ENCODE data around the gene CGRRF1.

Gene CGRRF1

GRCh38 chr14:54501480-54501879 lies 8.2 kb upstream of the CGRRF1 start:
- H3K9ac ChIP-seq (ENCODE audit: low read depth in 1 of 2, low read length in 2 of 2) = no peak overlapping the region
- no peaks in the 10 kb centered on the region for H3K27me3 ChIP-seq (ENCODE audit: control insufficient read depth in 2 of 2, insufficient read depth in 2 of 2, low read length in 2 of 2)
- no peak overlapping the region for H3K27ac ChIP-seq (ENCODE audit: low read depth in 2 of 2, low read length in 2 of 2)
- H3K4me1 ChIP-seq (ENCODE audit: control insufficient read depth in 2 of 2, insufficient read depth in 2 of 2, low read length in 2 of 2) = peaks cover 10 to 17% of the 10 kb centered on the region in 2 donors
- H3K4me3 ChIP-seq (ENCODE audit: low read length in 2 of 2) = no peak overlapping the region
- H3K9me3 ChIP-seq (ENCODE audit: control insufficient read depth in 2 of 2, low read length in 2 of 2) = no peaks in the 10 kb centered on the region
- no peaks in the 10 kb centered on the region for H3K36me3 ChIP-seq (ENCODE audit: control insufficient read depth in 2 of 2, insufficient read depth in 2 of 2, low read length in 2 of 2)

DNA sequence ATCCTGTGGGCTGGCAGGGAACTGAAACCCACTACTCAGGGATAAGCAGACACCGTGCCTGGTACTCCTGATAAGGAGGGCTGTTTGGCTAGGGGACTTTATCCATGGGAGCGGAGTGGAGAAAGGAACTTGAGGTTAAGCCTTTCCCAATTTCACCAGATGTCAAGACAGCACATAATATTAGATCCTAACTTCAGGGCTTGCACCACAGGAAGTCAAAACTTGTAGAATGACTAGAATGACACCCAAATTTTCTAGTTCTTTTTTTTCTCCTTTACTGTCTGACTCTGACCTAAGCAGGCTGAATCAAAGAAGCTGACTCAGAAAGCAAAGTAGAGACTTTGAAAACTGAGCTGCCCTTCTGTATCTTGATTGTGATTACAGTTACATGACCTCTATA lies 7.1 kb upstream of the CGRRF1 start:
- H3K4me3 ChIP-seq (ENCODE audit: low read length in 2 of 2) = no peak overlapping the region
- no peak overlapping the region for H3K27ac ChIP-seq (ENCODE audit: low read depth in 2 of 2, low read length in 2 of 2)
- H3K9ac ChIP-seq (ENCODE audit: low read depth in 1 of 2, low read length in 2 of 2) = no peak overlapping the region
- peaks cover 6 to 12% of the 10 kb centered on the region in 2 donors for H3K4me1 ChIP-seq (ENCODE audit: control insufficient read depth in 2 of 2, insufficient read depth in 2 of 2, low read length in 2 of 2)
- no peaks in the 10 kb centered on the region for H3K27me3 ChIP-seq (ENCODE audit: control insufficient read depth in 2 of 2, insufficient read depth in 2 of 2, low read length in 2 of 2)
- no peaks in the 10 kb centered on the region for H3K36me3 ChIP-seq (ENCODE audit: control insufficient read depth in 2 of 2, insufficient read depth in 2 of 2, low read length in 2 of 2)
- no peaks in the 10 kb centered on the region for H3K9me3 ChIP-seq (ENCODE audit: control insufficient read depth in 2 of 2, low read length in 2 of 2)

DNA sequence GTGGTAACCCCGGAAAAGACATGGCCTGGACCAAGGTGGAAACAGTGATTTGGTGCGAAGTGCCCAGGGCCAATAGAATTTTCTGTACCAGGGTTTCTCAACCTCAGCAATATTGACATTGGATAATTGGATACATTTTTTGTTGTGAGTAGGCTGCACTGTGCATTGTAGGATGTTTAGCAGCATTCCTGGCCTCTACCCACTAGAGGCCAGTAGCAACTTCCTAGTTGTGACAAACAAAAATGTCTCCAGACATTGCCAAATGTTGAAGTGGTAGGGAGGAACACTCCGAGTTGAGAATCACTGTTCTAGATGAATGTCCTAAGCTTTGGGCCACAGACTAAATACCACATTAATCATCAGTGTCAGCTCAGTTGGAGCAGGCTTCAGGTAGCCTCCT lies 6.2 kb upstream of the CGRRF1 start:
- Histone ChIP-seq H3K4me1 (ENCODE audit: control insufficient read depth in 2 of 2, insufficient read depth in 2 of 2, low read length in 2 of 2) (peaks cover 3 to 4% of the 10 kb centered on the region in 2 donors), H3K27me3 (ENCODE audit: control insufficient read depth in 2 of 2, insufficient read depth in 2 of 2, low read length in 2 of 2) (no peaks in the 10 kb centered on the region), H3K36me3 (ENCODE audit: control insufficient read depth in 2 of 2, insufficient read depth in 2 of 2, low read length in 2 of 2) (no peaks in the 10 kb centered on the region), H3K4me3 (ENCODE audit: low read length in 2 of 2) (no peak overlapping the region), H3K27ac (ENCODE audit: low read depth in 2 of 2, low read length in 2 of 2) (no peak overlapping the region), H3K9ac (ENCODE audit: low read depth in 1 of 2, low read length in 2 of 2) (no peak overlapping the region), H3K9me3 (ENCODE audit: control insufficient read depth in 2 of 2, low read length in 2 of 2) (no peaks in the 10 kb centered on the region)

DNA sequence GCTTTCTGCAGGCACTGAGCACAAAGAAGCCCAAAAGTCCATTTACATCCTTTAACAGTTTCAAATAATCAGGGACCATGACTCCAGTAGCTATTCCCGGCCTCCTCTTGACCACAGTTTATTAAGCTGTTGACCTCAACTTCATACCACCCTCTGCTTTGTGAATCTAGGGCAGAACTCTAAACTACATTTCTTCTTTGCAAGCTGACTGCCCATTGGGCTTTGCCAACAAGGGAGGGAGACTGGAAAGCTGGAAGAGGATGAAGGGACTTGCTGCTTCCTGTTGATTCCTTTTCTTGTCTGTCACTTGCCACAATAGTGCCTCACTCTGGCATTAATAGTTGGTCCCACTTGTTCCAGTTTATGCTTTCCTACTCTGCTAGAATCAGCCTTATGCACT lies 2.7 kb downstream of the CGRRF1 start:
- no peak overlapping the region for H3K4me3 ChIP-seq (ENCODE audit: low read length in 2 of 2)
- peaks cover 0 to 2% of the 10 kb centered on the region in 2 donors for H3K36me3 ChIP-seq (ENCODE audit: control insufficient read depth in 2 of 2, insufficient read depth in 2 of 2, low read length in 2 of 2)
- no peak overlapping the region for H3K27ac ChIP-seq (ENCODE audit: low read depth in 2 of 2, low read length in 2 of 2)
- H3K27me3 ChIP-seq (ENCODE audit: control insufficient read depth in 2 of 2, insufficient read depth in 2 of 2, low read length in 2 of 2) = no peaks in the 10 kb centered on the region
- H3K9me3 ChIP-seq (ENCODE audit: control insufficient read depth in 2 of 2, low read length in 2 of 2) = peaks cover 2 to 3% of the 10 kb centered on the region in 2 donors
- H3K4me1 ChIP-seq (ENCODE audit: control insufficient read depth in 2 of 2, insufficient read depth in 2 of 2, low read length in 2 of 2) = peaks cover 7 to 12% of the 10 kb centered on the region in 2 donors
- H3K9ac ChIP-seq (ENCODE audit: low read depth in 1 of 2, low read length in 2 of 2) = no peak overlapping the region

DNA sequence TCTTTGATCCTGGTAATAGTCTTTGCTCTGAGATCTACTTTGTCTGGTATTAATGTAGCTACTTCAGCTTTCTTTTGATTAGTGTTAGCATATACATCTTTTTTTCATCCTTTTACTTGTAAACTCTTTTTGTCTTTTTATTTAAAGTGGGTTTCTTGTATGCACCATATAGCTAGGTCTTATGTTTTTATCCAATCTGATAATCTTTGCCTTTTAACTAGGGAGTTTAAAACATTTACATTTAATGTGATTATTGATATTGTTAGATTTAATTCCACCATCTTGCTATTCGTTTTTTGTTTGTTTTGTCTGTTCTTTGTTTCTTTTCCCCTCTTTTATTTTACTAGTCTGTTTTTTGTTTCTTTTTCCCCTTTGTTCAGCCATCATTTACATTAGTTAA lies 6.0 kb downstream of the CGRRF1 start:
- H3K4me3 ChIP-seq (ENCODE audit: low read length in 2 of 2) = no peak overlapping the region
- no peaks in the 10 kb centered on the region for H3K27me3 ChIP-seq (ENCODE audit: control insufficient read depth in 2 of 2, insufficient read depth in 2 of 2, low read length in 2 of 2)
- no peaks in the 10 kb centered on the region for H3K36me3 ChIP-seq (ENCODE audit: control insufficient read depth in 2 of 2, insufficient read depth in 2 of 2, low read length in 2 of 2)
- no peak overlapping the region for H3K9ac ChIP-seq (ENCODE audit: low read depth in 1 of 2, low read length in 2 of 2)
- H3K9me3 ChIP-seq (ENCODE audit: control insufficient read depth in 2 of 2, low read length in 2 of 2) = peaks cover 2 to 3% of the 10 kb centered on the region in 2 donors
- H3K4me1 ChIP-seq (ENCODE audit: control insufficient read depth in 2 of 2, insufficient read depth in 2 of 2, low read length in 2 of 2) = peaks cover 3 to 5% of the 10 kb centered on the region in 2 donors
- H3K27ac ChIP-seq (ENCODE audit: low read depth in 2 of 2, low read length in 2 of 2) = no peak overlapping the region

DNA sequence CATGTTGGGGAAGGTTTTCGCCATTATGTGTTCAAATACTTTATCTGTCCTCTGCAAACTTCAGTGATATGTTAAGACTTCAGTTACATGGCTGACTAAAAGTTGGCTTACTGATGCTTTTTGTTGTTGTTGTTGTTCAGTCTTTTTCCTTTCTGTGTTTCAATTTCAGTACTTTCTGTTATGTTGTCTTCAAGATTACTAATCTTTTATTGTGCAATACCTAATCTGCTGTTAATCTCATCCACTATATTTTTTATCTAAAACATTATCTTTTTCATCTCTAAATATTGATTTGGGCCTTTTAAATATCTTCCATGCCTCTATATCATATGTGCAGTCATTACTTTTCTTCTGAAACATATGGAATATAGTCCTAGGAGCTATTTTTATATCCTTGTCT lies 7.0 kb downstream of the CGRRF1 start:
- H3K27me3 ChIP-seq (ENCODE audit: control insufficient read depth in 2 of 2, insufficient read depth in 2 of 2, low read length in 2 of 2) = no peaks in the 10 kb centered on the region
- H3K4me1 ChIP-seq (ENCODE audit: control insufficient read depth in 2 of 2, insufficient read depth in 2 of 2, low read length in 2 of 2) = no peaks in the 10 kb centered on the region
- no peak overlapping the region for H3K9ac ChIP-seq (ENCODE audit: low read depth in 1 of 2, low read length in 2 of 2)
- H3K27ac ChIP-seq (ENCODE audit: low read depth in 2 of 2, low read length in 2 of 2) = no peak overlapping the region
- H3K9me3 ChIP-seq (ENCODE audit: control insufficient read depth in 2 of 2, low read length in 2 of 2) = peaks cover 2 to 3% of the 10 kb centered on the region in 2 donors
- H3K4me3 ChIP-seq (ENCODE audit: low read length in 2 of 2) = no peak overlapping the region
- no peaks in the 10 kb centered on the region for H3K36me3 ChIP-seq (ENCODE audit: control insufficient read depth in 2 of 2, insufficient read depth in 2 of 2, low read length in 2 of 2)

GRCh38 chr14:54524410-54524809 lies 14.7 kb downstream of the CGRRF1 start:
- Histone ChIP-seq H3K9me3 (ENCODE audit: control insufficient read depth in 2 of 2, low read length in 2 of 2) (no peaks in the 10 kb centered on the region), H3K4me1 (ENCODE audit: control insufficient read depth in 2 of 2, insufficient read depth in 2 of 2, low read length in 2 of 2) (peaks cover 0 to under 1% of the 10 kb centered on the region in 2 donors), H3K4me3 (ENCODE audit: low read length in 2 of 2) (no peak overlapping the region), H3K36me3 (ENCODE audit: control insufficient read depth in 2 of 2, insufficient read depth in 2 of 2, low read length in 2 of 2) (peaks cover 4 to 23% of the 10 kb centered on the region in 2 donors), H3K27me3 (ENCODE audit: control insufficient read depth in 2 of 2, insufficient read depth in 2 of 2, low read length in 2 of 2) (no peaks in the 10 kb centered on the region), H3K27ac (ENCODE audit: low read depth in 2 of 2, low read length in 2 of 2) (no peak overlapping the region), H3K9ac (ENCODE audit: low read depth in 1 of 2, low read length in 2 of 2) (no peak overlapping the region)

GRCh38 chr14:54528973-54529372 lies 19.3 kb downstream of the CGRRF1 start:
- no peaks in the 10 kb centered on the region for H3K27me3 ChIP-seq (ENCODE audit: control insufficient read depth in 2 of 2, insufficient read depth in 2 of 2, low read length in 2 of 2)
- no peak overlapping the region for H3K4me3 ChIP-seq (ENCODE audit: low read length in 2 of 2)
- H3K36me3 ChIP-seq (ENCODE audit: control insufficient read depth in 2 of 2, insufficient read depth in 2 of 2, low read length in 2 of 2) = peaks cover 0 to 10% of the 10 kb centered on the region in 2 donors
- peaks cover 0 to 5% of the 10 kb centered on the region in 2 donors for H3K4me1 ChIP-seq (ENCODE audit: control insufficient read depth in 2 of 2, insufficient read depth in 2 of 2, low read length in 2 of 2)
- no peak overlapping the region for H3K9ac ChIP-seq (ENCODE audit: low read depth in 1 of 2, low read length in 2 of 2)
- no peaks in the 10 kb centered on the region for H3K9me3 ChIP-seq (ENCODE audit: control insufficient read depth in 2 of 2, low read length in 2 of 2)
- no peak overlapping the region for H3K27ac ChIP-seq (ENCODE audit: low read depth in 2 of 2, low read length in 2 of 2)

GRCh38 chr14:54529811-54530210 lies 20.1 kb downstream of the CGRRF1 start:
- Histone ChIP-seq H3K27ac (ENCODE audit: low read depth in 2 of 2, low read length in 2 of 2) (no peak overlapping the region), H3K9ac (ENCODE audit: low read depth in 1 of 2, low read length in 2 of 2) (no peak overlapping the region), H3K9me3 (ENCODE audit: control insufficient read depth in 2 of 2, low read length in 2 of 2) (no peaks in the 10 kb centered on the region), H3K4me3 (ENCODE audit: low read length in 2 of 2) (no peak overlapping the region), H3K36me3 (ENCODE audit: control insufficient read depth in 2 of 2, insufficient read depth in 2 of 2, low read length in 2 of 2) (peaks cover 0 to 2% of the 10 kb centered on the region in 2 donors), H3K4me1 (ENCODE audit: control insufficient read depth in 2 of 2, insufficient read depth in 2 of 2, low read length in 2 of 2) (peaks cover 0 to 5% of the 10 kb centered on the region in 2 donors), H3K27me3 (ENCODE audit: control insufficient read depth in 2 of 2, insufficient read depth in 2 of 2, low read length in 2 of 2) (no peaks in the 10 kb centered on the region)

- Histone ChIP-seq H3K4me1 (ENCODE audit: control insufficient read depth in 2 of 2, insufficient read depth in 2 of 2, low read length in 2 of 2) (peaks cover 0 to 8% of the 10 kb centered on the region in 2 donors), H3K9me3 (ENCODE audit: control insufficient read depth in 2 of 2, low read length in 2 of 2) (no peaks in the 10 kb centered on the region), H3K9ac (ENCODE audit: low read depth in 1 of 2, low read length in 2 of 2) (no peak overlapping the region), H3K27ac (ENCODE audit: low read depth in 2 of 2, low read length in 2 of 2) (no peak overlapping the region), H3K27me3 (ENCODE audit: control insufficient read depth in 2 of 2, insufficient read depth in 2 of 2, low read length in 2 of 2) (no peaks in the 10 kb centered on the region), H3K36me3 (ENCODE audit: control insufficient read depth in 2 of 2, insufficient read depth in 2 of 2, low read length in 2 of 2) (no peaks in the 10 kb centered on the region), H3K4me3 (ENCODE audit: low read length in 2 of 2) (no peak overlapping the region)
These were observed 22.7 kb downstream of the CGRRF1 start for GRCh38 chr14:54532111-54533012.
